Stomach (tissue), 9 donors: ENCODE results near the gene WDR5. TPM values are rescaled to one million over a fixed set of nuclear protein-coding genes. Genes with fewer than 3 reads are reported as not detected.

Source experiments
- DNase-seq, 2 donors: peaks; one replicate each; pipeline versions ENCODE4 v3.0.0 to v3.0.0-alpha.2; 2013 to 2019
- H3K27ac ChIP-seq, 5 donors: fragments of 200-600 bp in 4 of 5; sonication (generic) in 4 of 5; one replicate each; pipeline ENCODE4 v1.5.1; 2013 to 2019; ENCODE audit warnings: mild to moderate bottlenecking in 1 of 5, moderate library complexity in 1 of 5
- H3K27me3 ChIP-seq, 3 donors: fragments of 200-600 bp; sonication (generic); one replicate each; pipeline ENCODE4 v1.5.1; 2017 to 2019; ENCODE audit warnings: mixed run types in 1 of 3
- H3K36me3 ChIP-seq, 4 donors: fragments of 200-600 bp; sonication (generic); 1 replicate in 3 of 4; 2 replicates in 1 of 4; pipeline ENCODE4 v1.5.1; 2016 to 2019
- H3K4me1 ChIP-seq, 4 donors: fragments of 200-600 bp; sonication (generic); one replicate each; pipeline ENCODE4 v1.5.1; 2016 to 2019
- H3K4me3 ChIP-seq, 4 donors: fragments of 200-600 bp; sonication (generic) in 3 of 4; one replicate each; pipeline ENCODE4 v1.5.1; 2016 to 2019; ENCODE audit warnings: mild to moderate bottlenecking in 1 of 4
- H3K9me3 ChIP-seq, 4 donors: fragments of 200-600 bp; sonication (generic); one replicate each; pipeline ENCODE4 v1.5.1; 2016 to 2019
- CTCF ChIP-seq, 7 experiments: fragments of 450-650 bp in 4 of 7; fragments of 200-600 bp in 3 of 7; sonication (generic) in 3 of 7; IDR thresholded peaks; one replicate each; pipeline ENCODE4 v1.5.1; 2016 to 2019; ENCODE audit warnings: antibody characterized with exemption in 7 of 7, control low read depth in 2 of 7, mild to moderate bottlenecking in 1 of 7
- EP300 ChIP-seq: sonication (generic); formaldehyde crosslinking; IDR thresholded peaks from one replicate; pipeline ENCODE4 v1.6.1; 2017; ENCODE audit warnings: antibody characterized with exemption
- POLR2A ChIP-seq, 4 donors: fragments of 450-650 bp; IDR thresholded peaks; one replicate each; pipeline ENCODE4 v1.6.1; 2016; ENCODE audit warnings: antibody characterized with exemption in 4 of 4, control low read depth in 2 of 4, mild to moderate bottlenecking in 1 of 4, moderate library complexity in 1 of 4
- POLR2AphosphoS5 ChIP-seq, 3 donors: sonication (generic); formaldehyde crosslinking; IDR thresholded peaks; one replicate each; pipeline ENCODE4 v1.6.1; 2016; ENCODE audit warnings: antibody characterized with exemption in 3 of 3
- WGBS, 5 donors: extraction: QIAGEN DNeasy Blood & Tissue Kit in 3 of 5; methylation state at CpG; one replicate each; pipeline versions ENCODE4 v1.1.5 to v1.1.7; 2013 to 2018; 5-methylcytosine and 5-hydroxymethylcytosine counted together
- intact Hi-C: fragments of 100-400 bp; cut with DNase I; formaldehyde crosslinking; loops from one replicate; pipeline ENCODE4 v1.15.1; 2023; ENCODE audit warnings: low total_unique reads
- polyA plus RNA-seq, 3 donors: library from polyadenylated mRNA; stranded (reverse); fragments of 200-250 nt; gene quantifications; one replicate each; pipeline ENCODE4 v1.2.3, GENCODE V29; 2013
- total RNA-seq, 5 donors: library from RNA; depleted of rRNA; stranded (reverse); fragments of >200 nt; gene quantifications; one replicate each; pipeline versions ENCODE4 v1.1.0 to v1.2.3, GENCODE V29; 2014 to 2016
- donor health status: healthy with polysubstance abuse.
- donor health status: Bipolar disorder and iron deficiency.
- donor health status: healthy.

The WDR5 gene
- total and polyA plus RNA-seq, 8 donors: 2.3 to 22.3 (median 14.1) TPM

- no peak for DNase-seq
- Histone ChIP-seq H3K36me3 (no peaks in the 10 kb centered on the region), H3K9me3 (no peaks in the 10 kb centered on the region), H3K4me3 (no peak overlapping the region), H3K4me1 (peaks cover 10 to 33% (median 22%) of the 10 kb centered on the region in 4 donors), H3K27me3 (peaks cover 0 to 49% (median 27%) of the 10 kb centered on the region in 3 donors), H3K27ac (no peak overlapping the region)
- intact Hi-C loops: loop anchor here (10.0 kb wide), 1 partner anchor 155 kb away; no protein-coding TSS in a partner anchor
- WGBS, 5 donors: 86 to 92% (median 89%) methylated on average over 6 of the region's 6 CpGs
- TF ChIP-seq CTCF (IDR thresholded peaks at IDR 0.05): no peak
Measured at GRCh38 chr9:134179595-134179917, 43.7 kb downstream of the WDR5 start.

GRCh38 chr9:134179918-134180785 lies 44.3 kb downstream of the WDR5 start:
- intact Hi-C loops: loop anchor here (10.0 kb wide), 1 partner anchor 155 kb away; no protein-coding TSS in a partner anchor
- 88 to 93% (median 89%) methylated on average over 29 of the region's 29 CpGs for WGBS, 5 donors
- Histone ChIP-seq H3K27me3 (peaks cover 0 to 43% (median 27%) of the 10 kb centered on the region in 3 donors), H3K4me1 (peaks cover 7 to 27% (median 18%) of the 10 kb centered on the region in 4 donors), H3K4me3 (no peak overlapping the region), H3K27ac (no peak overlapping the region), H3K9me3 (no peaks in the 10 kb centered on the region), H3K36me3 (no peaks in the 10 kb centered on the region)
- DNase-seq: no peak
- no peak for TF ChIP-seq CTCF (IDR thresholded peaks at IDR 0.05)
- no peak for TF ChIP-seq POLR2AphosphoS5 (IDR thresholded peaks at IDR 0.05)
- TF ChIP-seq POLR2A (IDR thresholded peaks at IDR 0.05): no peak
- no peak for TF ChIP-seq EP300

- intact Hi-C loops: no loop called here
- 82 to 89% (median 87%) methylated on average over 15 to 20 of the region's 20 CpGs for WGBS, 5 donors
- Histone ChIP-seq H3K4me1 (peaks cover 0 to 24% (median 13%) of the 10 kb centered on the region in 4 donors), H3K4me3 (no peak overlapping the region), H3K36me3 (no peaks in the 10 kb centered on the region), H3K27ac (no peak overlapping the region), H3K9me3 (no peaks in the 10 kb centered on the region), H3K27me3 (peaks cover 0 to 35% (median 19%) of the 10 kb centered on the region in 3 donors)
- TF ChIP-seq POLR2A (IDR thresholded peaks at IDR 0.05) (no peak), EP300 (no peak), CTCF (IDR thresholded peaks at IDR 0.05) (no peak)
- DNase-seq: no peak
Measured at GRCh38 chr9:134180786-134181647, 45.1 kb downstream of the WDR5 start.

GRCh38 chr9:134181648-134182034 lies 45.8 kb downstream of the WDR5 start:
- Histone ChIP-seq H3K4me1 (peaks cover 0 to 18% (median 13%) of the 10 kb centered on the region in 4 donors), H3K9me3 (no peaks in the 10 kb centered on the region), H3K36me3 (no peaks in the 10 kb centered on the region), H3K4me3 (no peak overlapping the region), H3K27me3 (peaks cover 0 to 32% (median 15%) of the 10 kb centered on the region in 3 donors), H3K27ac (no peak overlapping the region)
- no peak for DNase-seq
- intact Hi-C loops: no loop called here
- TF ChIP-seq CTCF (IDR thresholded peaks at IDR 0.05) (no peak), POLR2A (IDR thresholded peaks at IDR 0.05) (no peak), EP300 (no peak)
- WGBS, 5 donors: 55 to 70% (median 63%) methylated on average over 8 of the region's 8 CpGs
